Measurements from ENCODE around the gene UACA. TPM values are rescaled to one million over a fixed set of nuclear protein-coding genes. Genes with fewer than 3 reads are reported as not detected.

Gene UACA
- total and polyA plus RNA-seq, 2 experiments from 2014 or later, result 64.0 to 135 TPM

GRCh38 chr15:70643106-70643782 is 120.1 kb downstream of the UACA start:
- TF ChIP-seq EZH2phosphoT487 (IDR thresholded peaks at IDR 0.05; ENCODE audit: insufficient read depth, low read depth) (no peak), EZH2 (IDR thresholded peaks at IDR 0.05; ENCODE audit: insufficient read depth, poor library complexity, severe bottlenecking) (no peak)
- Histone ChIP-seq H3K79me2 (ENCODE audit: insufficient read depth) (no peaks in the 10 kb centered on the region), H4K20me1 (ENCODE audit: insufficient read depth) (no peaks in the 10 kb centered on the region), H3K9me3 (ENCODE audit: low read depth) (no peaks in the 10 kb centered on the region), H3K27me3 (replicated peaks; ENCODE audit: insufficient read depth) (no peaks in the 10 kb centered on the region), H3K4me3 (no peak overlapping the region), H3F3A (ENCODE audit: insufficient read depth) (peaks cover 34% of the 10 kb centered on the region; the same call in 1 of the 2 replicates), H3K9ac (no peak overlapping the region), H3K4me2 (ENCODE audit: unreplicated experiment) (peak overlapping the region; percentile 32), H3K27ac (no peak overlapping the region), H3K9me2 (ENCODE audit: insufficient read depth) (no peaks in the 10 kb centered on the region), H2AFZ (no peak overlapping the region), H3K4me1 (ENCODE audit: insufficient read depth) (peaks cover 19% of the 10 kb centered on the region), H3K36me3 (ENCODE audit: low read depth) (no peaks in the 10 kb centered on the region)
- in situ Hi-C loops (cut with MboI), result no loop called here
- 47 to 51% methylated on average over 8 of the region's 8 CpGs for WGBS, 2 experiments (ENCODE audit: low coverage in 1 of 2, low lambda C conversion rate in 2 of 2, missing lambda C conversion rate in 2 of 2)
- peak; percentile 21 for DNase-seq

GRCh38 chr15:70636540-70637165 is 126.7 kb downstream of the UACA start:
- in situ Hi-C loops (cut with MboI), result no loop called here
- H3K4me3 ChIP-seq, result no peak overlapping the region
- no peak overlapping the region for H3K27ac ChIP-seq
- no peaks in the 10 kb centered on the region for H4K20me1 ChIP-seq (ENCODE audit: insufficient read depth)
- no peak overlapping the region for H3K9ac ChIP-seq
- 64 to 76% methylated on average over 5 of the region's 5 CpGs for WGBS, 2 experiments (ENCODE audit: low coverage in 1 of 2, low lambda C conversion rate in 2 of 2, missing lambda C conversion rate in 2 of 2)
- H3K27me3 ChIP-seq (replicated peaks; ENCODE audit: insufficient read depth), result no peaks in the 10 kb centered on the region
- H3K9me2 ChIP-seq (ENCODE audit: insufficient read depth), result no peaks in the 10 kb centered on the region
- no peaks in the 10 kb centered on the region for H3F3A ChIP-seq (ENCODE audit: insufficient read depth)
- H2AFZ ChIP-seq, result no peak overlapping the region
- H3K36me3 ChIP-seq (ENCODE audit: low read depth), result no peaks in the 10 kb centered on the region
- no peak overlapping the region for H3K4me2 ChIP-seq (ENCODE audit: unreplicated experiment)
- H3K9me3 ChIP-seq (ENCODE audit: low read depth), result no peaks in the 10 kb centered on the region
- DNase-seq, result peak; percentile 33
- H3K79me2 ChIP-seq (ENCODE audit: insufficient read depth), result no peaks in the 10 kb centered on the region
- TF ChIP-seq EZH2 (IDR thresholded peaks at IDR 0.05; ENCODE audit: insufficient read depth, poor library complexity, severe bottlenecking), result no peak
- no peak for TF ChIP-seq EZH2phosphoT487 (IDR thresholded peaks at IDR 0.05; ENCODE audit: insufficient read depth, low read depth)
- H3K4me1 ChIP-seq (ENCODE audit: insufficient read depth), result no peaks in the 10 kb centered on the region

GRCh38 chr15:70635895-70636294 is 127.5 kb downstream of the UACA start:
- Histone ChIP-seq H3K27me3 (replicated peaks; ENCODE audit: insufficient read depth) (no peaks in the 10 kb centered on the region), H3K9ac (no peak overlapping the region), H3K9me3 (ENCODE audit: low read depth) (no peaks in the 10 kb centered on the region), H3K36me3 (ENCODE audit: low read depth) (no peaks in the 10 kb centered on the region), H3K79me2 (ENCODE audit: insufficient read depth) (no peaks in the 10 kb centered on the region), H3K4me2 (ENCODE audit: unreplicated experiment) (no peak overlapping the region), H3K9me2 (ENCODE audit: insufficient read depth) (no peaks in the 10 kb centered on the region), H3K4me1 (ENCODE audit: insufficient read depth) (no peaks in the 10 kb centered on the region), H2AFZ (no peak overlapping the region), H3F3A (ENCODE audit: insufficient read depth) (no peaks in the 10 kb centered on the region), H3K27ac (no peak overlapping the region), H3K4me3 (no peak overlapping the region), H4K20me1 (ENCODE audit: insufficient read depth) (no peaks in the 10 kb centered on the region)
- in situ Hi-C loops (cut with MboI), result no loop called here
- no peak for TF ChIP-seq EZH2phosphoT487 (IDR thresholded peaks at IDR 0.05; ENCODE audit: insufficient read depth, low read depth)
- TF ChIP-seq EZH2 (IDR thresholded peaks at IDR 0.05; ENCODE audit: insufficient read depth, poor library complexity, severe bottlenecking), result no peak
- WGBS, 2 experiments (ENCODE audit: low coverage in 1 of 2, low lambda C conversion rate in 2 of 2, missing lambda C conversion rate in 2 of 2), result 93 to 100% methylated on average over 2 of the region's 2 CpGs
- no peak for DNase-seq

GRCh38 chr15:70633991-70634390 is 129.4 kb downstream of the UACA start:
- no peak overlapping the region for H3K4me3 ChIP-seq
- no peaks in the 10 kb centered on the region for H4K20me1 ChIP-seq (ENCODE audit: insufficient read depth)
- no peaks in the 10 kb centered on the region for H3K36me3 ChIP-seq (ENCODE audit: low read depth)
- TF ChIP-seq EZH2 (IDR thresholded peaks at IDR 0.05; ENCODE audit: insufficient read depth, poor library complexity, severe bottlenecking) (no peak), EZH2phosphoT487 (IDR thresholded peaks at IDR 0.05; ENCODE audit: insufficient read depth, low read depth) (no peak)
- peaks cover 4% of the 10 kb centered on the region; the same call in 1 of the 2 replicates for H3F3A ChIP-seq (ENCODE audit: insufficient read depth)
- DNase-seq, result no peak
- no peak overlapping the region for H3K27ac ChIP-seq
- no peak overlapping the region for H2AFZ ChIP-seq
- H3K4me1 ChIP-seq (ENCODE audit: insufficient read depth), result no peaks in the 10 kb centered on the region
- H3K4me2 ChIP-seq (ENCODE audit: unreplicated experiment), result no peak overlapping the region
- 95 to 99% methylated on average over 7 of the region's 7 CpGs for WGBS, 2 experiments (ENCODE audit: low coverage in 1 of 2, low lambda C conversion rate in 2 of 2, missing lambda C conversion rate in 2 of 2)
- no peaks in the 10 kb centered on the region for H3K79me2 ChIP-seq (ENCODE audit: insufficient read depth)
- no peak overlapping the region for H3K9ac ChIP-seq
- no peaks in the 10 kb centered on the region for H3K27me3 ChIP-seq (replicated peaks; ENCODE audit: insufficient read depth)
- H3K9me2 ChIP-seq (ENCODE audit: insufficient read depth), result no peaks in the 10 kb centered on the region
- in situ Hi-C loops (cut with MboI), result no loop called here
- H3K9me3 ChIP-seq (ENCODE audit: low read depth), result no peaks in the 10 kb centered on the region

Data from GM23248 (cell line).